Cardiac septum (tissue), 1 donor: ENCODE data around the gene MAPKAPK2. TPM values are rescaled to one million over a fixed set of nuclear protein-coding genes. Genes with fewer than 3 reads are reported as not detected.

ENCODE experiments used
- DNase-seq: peaks from one replicate; pipeline ENCODE4 v3.0.0-alpha.2; 2020; ENCODE audit warnings: low spot score
- intact Hi-C: fragments of 100-400 bp; cut with DNase I; formaldehyde crosslinking; loops from one replicate; pipeline ENCODE4 v1.14.0; 2022
- total RNA-seq: library from RNA; stranded (reverse); fragmentation: NEBNext Ultra II Directional; extraction: Animal tissue kit (Norgen Biotek cat#: 25700); gene quantifications from one replicate; pipeline ENCODE4 v1.2.1, GENCODE V29; 2021
- donor health status: DM: no; HTN: no; CAD: no.

MAPKAPK2 gene
- total RNA-seq, 1 donor from 2014 or later: 242 TPM

DNA sequence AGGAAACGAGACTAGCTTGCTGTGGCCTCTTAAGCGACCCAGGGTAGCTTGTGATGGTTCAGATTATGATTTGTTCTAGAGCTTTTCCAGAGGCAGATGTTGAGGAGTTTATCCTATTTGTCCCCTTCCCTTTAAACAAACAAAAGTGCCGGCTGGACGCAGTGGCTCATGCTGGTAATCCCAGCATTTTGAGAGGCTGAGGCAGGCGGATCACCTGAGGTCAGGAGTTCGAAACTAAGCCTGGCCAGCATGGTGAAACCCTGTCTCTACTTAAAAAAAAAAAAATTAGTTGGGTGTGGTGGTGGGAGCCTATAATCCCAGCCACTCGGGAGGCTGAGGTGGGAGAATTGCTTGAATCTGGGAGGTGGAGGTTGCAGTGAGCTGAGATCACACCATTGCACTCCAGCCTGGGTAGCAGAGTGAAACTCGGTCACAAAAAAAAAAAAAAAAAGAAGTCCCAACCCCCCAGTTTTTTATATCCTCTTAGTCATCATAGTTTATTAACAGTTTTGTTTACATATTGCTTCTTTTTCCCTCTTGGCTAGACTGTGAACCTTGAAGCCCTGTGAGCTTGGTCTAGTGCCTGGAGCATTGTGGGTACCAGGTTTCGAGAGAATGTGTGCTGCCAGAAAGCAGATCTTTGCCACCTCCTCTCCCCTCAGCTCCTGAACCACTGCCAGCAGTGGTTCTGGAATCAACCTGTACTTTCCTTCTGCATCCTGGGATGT, 29.8 kb downstream of the MAPKAPK2 start:
- no peak for DNase-seq
- intact Hi-C loops: no loop called here

DNA sequence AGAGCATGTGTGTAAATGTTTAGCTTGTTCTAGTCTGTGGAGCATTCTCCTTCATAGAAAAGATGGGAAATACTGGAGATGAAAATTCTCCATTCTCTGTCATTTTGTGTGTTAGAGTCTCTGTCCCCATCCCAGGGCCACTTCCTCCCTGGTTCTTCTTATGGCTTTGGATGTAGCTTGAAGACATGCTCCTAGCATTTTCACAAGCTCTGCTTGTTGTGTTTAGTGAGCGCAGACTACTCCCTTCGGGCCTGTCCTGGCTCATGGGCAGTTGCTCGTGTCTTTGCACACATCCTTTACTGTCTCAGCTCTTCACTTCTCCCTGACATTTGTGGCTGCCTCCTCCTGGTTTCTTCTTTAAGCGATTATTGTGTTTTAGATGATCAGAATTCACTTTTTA, 30.4 kb downstream of the MAPKAPK2 start:
- no peak for DNase-seq
- intact Hi-C loops: no loop called here

DNA sequence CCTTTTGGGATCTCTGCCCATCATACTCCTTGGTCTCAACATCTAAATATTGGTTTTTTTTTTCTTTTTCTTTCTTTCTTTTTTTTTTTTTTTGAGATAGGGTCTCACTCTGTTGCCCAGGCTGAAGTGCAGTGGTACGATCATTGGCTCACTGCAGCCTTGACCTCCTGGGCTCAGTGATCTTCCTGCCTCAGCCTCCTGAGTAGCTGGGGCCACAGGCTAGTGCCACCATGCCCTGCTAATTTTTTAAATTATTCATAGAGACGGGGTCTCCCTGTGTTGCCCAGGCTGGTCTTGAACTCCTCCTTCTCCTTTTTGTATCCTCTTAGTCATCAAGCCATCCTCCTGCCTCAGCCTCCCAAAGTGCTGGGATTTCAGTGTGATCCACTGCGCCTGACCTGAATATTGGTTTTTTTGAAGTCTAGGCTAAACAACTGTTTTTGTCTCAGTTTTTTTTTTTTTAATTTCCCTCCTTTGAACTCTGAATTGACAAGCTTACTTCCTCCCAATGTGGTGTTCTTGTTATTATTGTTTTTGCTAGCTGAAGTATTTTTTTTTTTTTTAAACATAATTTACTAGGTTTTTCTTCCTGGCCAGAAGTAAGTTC, 30.9 kb downstream of the MAPKAPK2 start:
- no peak for DNase-seq
- intact Hi-C loops: no loop called here

DNA sequence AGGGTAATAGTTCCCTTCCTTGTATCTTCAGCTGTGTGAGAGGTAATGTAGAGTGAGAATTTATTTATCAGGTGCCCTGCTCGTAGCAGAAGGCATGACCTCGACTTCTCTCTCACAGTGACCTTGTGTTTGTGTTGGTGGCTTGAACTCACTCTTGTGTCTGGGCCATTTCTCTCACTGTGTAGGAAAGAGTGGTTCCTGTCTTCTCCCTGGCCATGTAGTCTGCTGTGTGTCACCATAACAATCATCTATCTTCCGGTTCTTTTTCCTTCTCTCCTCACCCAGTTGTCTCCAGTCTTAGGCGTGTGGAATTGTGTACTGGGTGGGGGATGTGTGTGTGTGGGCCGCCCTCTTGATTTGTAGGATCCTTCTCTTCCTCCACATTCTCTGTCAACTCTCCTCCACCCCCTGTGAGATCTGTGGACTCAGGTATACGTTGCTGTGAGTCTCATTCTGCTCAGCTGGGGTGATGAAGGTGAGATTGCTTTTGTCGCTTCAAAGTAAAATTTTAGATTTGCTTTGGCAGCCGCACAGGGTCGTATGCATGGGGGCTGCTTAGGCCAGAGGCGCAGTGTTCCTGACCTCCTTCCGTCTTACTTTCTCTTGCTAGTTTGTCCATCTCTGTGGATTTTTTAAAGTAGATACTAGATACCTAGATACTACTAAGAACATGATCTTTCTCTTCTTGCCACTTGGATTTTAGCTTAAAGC, 31.6 kb downstream of the MAPKAPK2 start:
- DNase-seq: no peak
- intact Hi-C loops: no loop called here

DNA sequence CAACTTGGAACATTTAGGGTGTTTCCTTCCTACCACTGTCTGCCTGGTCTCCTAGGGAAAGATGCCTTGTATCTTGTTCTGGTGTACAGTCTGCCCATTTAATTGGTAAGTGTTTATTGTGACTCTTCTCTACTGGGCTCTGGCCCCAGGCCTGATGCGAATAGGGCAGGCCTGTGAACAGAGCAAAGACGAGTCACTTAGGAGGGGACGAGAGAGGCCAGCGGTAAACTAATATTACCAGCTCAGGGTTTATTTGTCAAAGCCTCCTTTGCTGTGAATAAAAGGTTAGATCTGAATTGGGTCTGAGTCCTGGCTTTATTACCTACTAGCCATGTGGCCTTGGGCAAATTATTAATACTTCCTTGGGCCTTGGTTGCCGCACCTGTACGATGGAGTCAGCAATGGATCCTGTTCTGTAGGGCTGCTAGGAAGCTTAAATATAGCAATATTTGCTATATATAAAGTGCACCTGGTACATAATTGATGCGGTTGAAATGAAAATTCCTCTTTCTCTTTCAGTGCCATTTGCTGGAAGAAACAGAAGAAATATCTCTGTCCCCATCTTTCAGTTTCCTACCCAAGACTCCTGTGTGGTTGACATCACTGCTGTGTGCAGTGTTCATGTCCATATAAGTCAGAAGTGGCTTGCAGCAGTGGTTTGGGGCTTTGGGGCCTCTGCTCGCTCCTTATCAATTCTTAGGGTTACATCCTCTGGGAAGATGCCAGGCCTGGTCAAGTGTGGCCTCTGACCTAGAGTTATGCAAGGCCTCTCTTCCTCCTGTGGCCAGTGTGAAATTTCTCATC, 32.4 kb downstream of the MAPKAPK2 start:
- DNase-seq: no peak
- intact Hi-C loops: no loop called here

DNA sequence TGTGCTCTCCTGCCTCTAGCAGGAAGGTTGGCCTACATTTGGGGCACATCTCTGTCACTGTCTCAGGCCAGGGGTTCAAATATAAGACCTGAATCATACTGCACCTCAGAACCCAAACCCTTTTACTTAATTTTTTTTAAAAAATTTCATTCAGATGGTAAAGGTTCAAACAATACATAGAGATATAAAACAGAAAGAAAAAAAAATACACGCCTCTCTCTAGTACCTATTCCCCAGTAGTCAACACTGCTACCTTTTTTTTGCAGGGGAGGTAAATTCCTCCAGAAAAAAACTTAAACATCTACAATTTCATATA, 32.9 kb downstream of the MAPKAPK2 start:
- intact Hi-C loops: no loop called here
- no peak for DNase-seq

DNA sequence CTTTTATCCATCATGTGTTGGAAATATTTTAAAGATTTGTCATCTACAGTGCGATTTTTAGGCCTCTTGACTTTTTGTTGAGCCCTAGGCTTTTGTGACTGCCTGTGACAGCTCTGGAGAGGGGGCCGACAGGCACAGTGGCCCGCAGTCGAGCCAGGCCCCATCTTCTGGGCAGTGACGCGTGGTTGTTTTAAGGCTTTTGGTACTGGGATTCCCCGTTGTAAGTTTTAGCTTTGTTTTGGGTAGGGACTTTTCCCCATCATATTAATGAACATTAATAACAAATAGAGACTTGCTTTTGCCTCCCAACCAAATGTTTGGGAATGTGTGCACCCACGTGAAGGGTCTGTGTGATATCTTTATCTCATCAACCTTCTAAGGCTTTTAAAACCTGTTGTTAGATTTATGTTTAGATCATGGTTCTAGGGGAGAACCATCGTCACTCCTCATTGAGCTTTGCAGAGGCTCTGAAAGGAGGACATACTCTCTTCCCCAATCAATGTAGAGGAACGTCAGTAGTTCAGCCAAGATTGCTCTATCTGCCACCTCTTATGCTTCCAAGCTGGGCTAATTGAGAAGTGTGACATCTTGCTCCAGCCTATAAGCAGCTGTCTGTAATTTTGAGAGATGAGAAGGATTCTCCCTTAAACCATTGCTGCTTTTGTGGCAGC, 34.6 kb downstream of the MAPKAPK2 start:
- DNase-seq: no peak
- intact Hi-C loops: no loop called here

DNA sequence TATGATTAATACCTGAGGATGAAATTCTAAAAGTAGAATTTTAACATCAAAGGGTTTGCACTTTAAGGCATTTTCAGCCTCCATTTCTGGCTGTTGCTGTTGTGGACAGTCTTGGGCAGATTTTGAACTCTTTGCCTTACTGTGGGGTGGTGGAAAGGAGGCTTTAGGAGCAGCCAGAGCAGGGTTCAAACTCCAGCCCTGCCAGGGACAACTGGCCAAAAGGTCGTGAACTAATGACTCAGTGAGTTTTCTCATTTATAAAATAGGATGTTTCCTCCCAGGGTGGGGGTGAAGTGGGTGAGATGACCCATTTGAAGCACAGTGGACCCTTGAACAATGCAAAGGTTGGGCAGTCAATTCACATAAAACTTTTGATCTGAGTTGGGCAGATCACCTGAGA, 36.7 kb downstream of the MAPKAPK2 start:
- DNase-seq: no peak
- intact Hi-C loops: no loop called here

DNA sequence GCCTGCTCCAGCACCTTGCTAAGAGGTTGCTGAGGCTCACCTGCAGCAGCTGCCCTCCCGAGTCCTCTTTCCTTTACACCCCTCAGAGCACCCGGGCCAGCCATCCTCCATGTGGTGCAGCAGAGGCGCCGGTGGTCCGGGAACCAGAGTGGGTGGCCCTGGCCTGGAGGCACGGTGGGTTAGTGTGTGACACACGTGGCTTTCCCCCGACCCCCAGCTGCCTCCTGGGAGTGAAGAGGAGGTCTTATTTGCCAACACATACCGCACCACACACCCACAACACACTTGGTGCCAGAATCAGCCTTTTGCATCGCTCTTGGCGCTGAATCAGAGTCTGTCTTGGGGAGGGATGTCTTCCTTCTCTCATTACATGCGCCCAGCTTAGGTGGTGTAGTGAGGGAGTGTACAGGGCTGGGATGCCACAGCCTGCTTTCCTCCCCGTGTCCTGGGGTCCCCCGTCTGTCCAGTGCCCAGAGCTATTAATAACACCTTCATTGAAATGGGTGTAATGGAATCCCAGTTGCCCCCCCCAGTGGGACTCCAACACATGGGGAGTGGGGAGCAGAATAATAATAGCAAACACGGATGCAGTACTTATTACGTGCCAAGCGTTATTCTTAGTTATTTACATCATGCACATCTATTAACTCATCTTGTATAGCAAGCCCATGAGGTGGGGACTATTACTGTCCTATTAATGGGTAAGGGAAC, 38.2 kb downstream of the MAPKAPK2 start:
- intact Hi-C loops: no loop called here

DNA sequence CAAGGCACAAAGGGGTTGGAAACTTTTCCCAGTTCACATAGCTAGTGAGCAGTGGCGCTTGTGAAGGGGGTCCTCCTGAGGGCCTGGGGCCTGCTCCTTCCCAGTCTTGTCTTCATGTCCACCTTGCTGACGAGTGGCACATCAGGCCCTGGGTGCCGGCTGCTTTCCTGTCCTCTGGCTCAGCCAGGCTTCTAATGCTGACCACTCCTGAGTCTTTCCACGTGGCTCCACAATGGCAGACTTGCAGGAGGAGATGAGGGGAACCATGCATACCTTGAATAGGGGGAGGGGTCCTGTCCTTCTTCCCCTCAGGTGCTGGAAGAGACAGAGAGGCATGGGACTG, 38.7 kb downstream of the MAPKAPK2 start:
- intact Hi-C loops: no loop called here
- DNase-seq: no peak

More for the DNA sequence above, 38.2 kb downstream of the MAPKAPK2 start:
- no peak for DNase-seq

DNA sequence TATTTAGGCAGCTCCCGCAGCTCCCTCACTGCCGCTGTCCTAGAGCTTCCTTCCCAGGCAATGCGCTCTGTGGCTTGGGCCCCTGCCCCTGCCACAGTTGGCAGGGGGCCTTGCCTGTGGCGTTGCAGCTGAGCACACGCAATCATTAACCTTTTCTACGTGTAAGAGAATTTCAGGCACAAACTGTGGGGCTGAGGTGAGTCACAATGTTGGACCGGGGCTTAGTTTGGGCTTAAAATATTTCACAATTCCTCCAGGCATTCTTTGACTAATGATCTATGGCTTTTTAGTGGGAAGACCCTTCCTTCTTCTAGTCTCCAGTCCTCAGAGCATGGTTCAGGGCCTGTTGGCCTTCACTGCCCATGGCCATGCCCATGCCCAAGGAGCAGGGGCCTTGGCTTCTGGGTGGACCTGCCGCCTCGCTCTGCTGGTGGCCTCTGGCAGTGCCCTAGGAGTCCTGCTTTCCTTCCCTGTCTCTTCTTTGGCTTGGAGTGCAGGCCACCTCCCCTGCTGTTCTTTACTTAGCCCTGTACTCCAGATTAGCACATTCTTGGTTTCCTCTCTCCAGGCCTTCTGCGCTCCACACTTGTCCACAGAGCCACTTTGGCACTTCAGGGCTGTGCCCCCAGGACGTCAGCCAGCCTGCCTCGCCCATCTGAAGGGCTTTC, 39.2 kb downstream of the MAPKAPK2 start:
- intact Hi-C loops: loop anchor here (1.0 to 2.0 kb wide), 2 partner anchors 35 to 66 kb away; no protein-coding TSS in a partner anchor
- DNase-seq: no peak

DNA sequence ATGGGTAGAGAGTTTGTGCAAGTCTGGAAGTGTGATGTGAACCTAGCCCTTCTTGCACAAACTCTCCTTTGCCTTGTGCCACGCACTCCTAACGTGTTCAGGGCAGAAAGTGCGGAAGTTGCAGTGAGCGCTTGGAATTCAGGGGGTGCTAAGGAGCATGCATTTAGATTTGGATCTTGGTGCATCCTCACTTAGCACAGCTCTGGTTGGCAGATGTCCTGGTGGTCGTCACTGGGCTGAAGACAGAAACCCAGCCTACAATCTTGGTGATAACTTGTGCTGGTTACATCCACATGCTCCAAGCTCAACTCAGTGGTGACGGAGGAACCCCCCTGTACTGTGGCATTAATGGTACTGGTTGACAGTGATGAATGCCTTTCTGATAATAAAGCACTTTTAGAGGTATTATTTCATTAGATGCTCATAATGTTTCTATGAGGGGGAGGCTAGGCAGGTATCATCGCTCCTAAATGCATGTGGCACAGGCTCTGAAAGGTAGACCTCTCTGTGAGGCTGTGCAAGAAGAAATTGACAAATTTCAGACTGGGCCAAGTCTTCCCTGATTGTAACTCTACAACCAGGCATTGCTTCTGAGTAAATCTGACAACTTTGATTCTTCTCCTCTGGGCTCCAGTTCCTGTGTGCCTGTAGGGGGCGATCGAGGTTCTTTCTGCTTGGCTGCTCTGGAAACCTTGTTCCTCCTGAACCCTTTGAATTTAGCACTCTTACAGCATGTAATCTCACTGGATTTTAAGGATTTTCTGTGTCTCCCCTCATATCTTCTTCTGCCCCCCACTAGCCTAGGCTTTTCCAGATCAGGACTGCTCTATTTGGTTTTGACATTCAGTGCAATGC, 40.6 kb downstream of the MAPKAPK2 start:
- intact Hi-C loops: loop anchor here (2.0 to 5.0 kb wide), 3 partner anchors 37 to 93 kb away; no protein-coding TSS in a partner anchor
- no peak for DNase-seq

DNA sequence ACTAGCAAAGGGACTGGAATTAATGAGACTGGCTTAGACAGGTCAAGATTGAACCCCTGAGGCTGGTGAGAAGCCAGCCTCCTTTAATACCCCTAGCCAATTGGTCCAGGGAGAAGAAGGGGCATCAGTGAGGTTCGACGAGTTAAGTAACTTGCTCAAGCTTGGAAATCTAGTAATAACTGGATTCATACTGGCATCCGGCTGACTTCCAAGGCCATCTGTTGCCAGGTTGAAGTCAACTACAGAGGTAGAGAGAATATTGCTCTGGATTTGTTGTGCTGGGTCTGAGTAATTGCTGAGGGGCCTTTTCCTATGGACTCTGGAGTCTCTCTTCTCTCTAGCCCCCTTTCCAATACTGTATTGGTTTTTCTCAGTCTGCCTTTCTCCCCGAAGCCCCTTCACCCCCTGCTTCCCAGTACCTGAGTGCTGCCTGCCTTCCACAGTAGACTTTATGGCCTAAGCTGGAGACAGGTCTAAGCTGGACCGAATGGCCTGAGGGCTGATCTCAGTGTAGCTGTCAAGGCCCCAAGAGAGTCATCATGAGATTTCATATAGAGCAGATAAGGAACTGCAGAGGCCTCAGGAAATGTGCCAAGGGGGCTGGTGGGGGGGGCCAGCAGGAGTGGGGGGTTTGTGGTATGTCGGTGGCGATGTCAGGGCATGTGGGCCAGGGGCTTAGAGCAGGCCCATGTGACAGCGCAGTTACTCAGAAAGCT, 43.4 kb downstream of the MAPKAPK2 start:
- peak; percentile 15 for DNase-seq
- intact Hi-C loops: loop anchor here (5.0 kb wide), 2 partner anchors 79 to 96 kb away; no protein-coding TSS in a partner anchor

DNA sequence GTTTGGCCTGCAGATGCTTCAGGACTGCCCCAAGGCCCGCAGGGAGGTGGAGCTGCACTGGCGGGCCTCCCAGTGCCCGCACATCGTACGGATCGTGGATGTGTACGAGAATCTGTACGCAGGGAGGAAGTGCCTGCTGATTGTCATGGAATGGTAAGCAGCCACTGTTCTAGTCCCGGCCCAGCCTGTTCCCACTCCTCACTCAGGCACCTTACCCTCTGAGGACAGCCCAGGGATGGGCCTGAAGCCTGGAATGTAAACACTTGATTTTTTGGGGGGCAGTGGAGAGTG, 43.9 kb downstream of the MAPKAPK2 start:
- no peak for DNase-seq
- intact Hi-C loops: loop anchor here (5.0 kb wide), 2 partner anchors 79 to 96 kb away; no protein-coding TSS in a partner anchor

DNA sequence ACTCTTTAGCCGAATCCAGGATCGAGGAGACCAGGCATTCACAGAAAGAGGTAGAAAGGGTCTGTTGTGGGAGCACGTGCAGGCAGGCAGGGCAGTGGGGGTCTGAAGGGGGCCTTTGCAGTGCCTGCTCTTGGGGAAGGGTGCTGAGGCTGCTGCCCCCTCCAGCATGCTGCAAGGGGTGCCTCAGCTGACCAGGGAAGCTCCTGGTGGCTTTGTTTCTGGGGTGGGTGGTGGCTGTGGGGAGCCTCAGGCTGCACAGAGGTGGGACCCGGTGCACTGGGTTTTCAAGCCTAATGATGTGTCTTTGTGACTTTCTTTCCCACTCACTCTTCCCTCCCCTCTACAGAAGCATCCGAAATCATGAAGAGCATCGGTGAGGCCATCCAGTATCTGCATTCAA, 44.3 kb downstream of the MAPKAPK2 start:
- DNase-seq: no peak
- intact Hi-C loops: loop anchor here (5.0 kb wide), 2 partner anchors 78 to 97 kb away; no protein-coding TSS in a partner anchor

DNA sequence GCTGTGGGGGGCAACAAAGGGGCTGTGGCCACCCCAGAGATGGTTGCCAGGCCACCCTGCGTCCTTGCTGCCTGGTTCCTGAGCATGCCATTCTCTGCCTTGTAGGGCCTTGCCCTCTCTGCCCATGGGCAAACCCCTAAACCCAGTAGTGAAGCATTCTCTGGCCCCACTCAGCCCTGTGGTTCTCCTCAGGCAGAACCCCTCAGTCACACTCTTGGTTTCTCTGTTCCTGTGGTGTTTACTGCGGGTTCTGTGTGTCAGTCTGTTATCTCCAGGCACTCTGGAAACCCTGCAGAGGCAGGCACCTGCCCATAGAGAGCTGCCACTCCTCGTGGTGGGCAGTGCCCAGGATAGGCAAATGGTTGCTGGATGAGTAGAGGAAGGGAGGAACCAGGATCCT, 44.8 kb downstream of the MAPKAPK2 start:
- no peak for DNase-seq
- intact Hi-C loops: loop anchor here (5.0 kb wide), 2 partner anchors 78 to 97 kb away; no protein-coding TSS in a partner anchor

DNA sequence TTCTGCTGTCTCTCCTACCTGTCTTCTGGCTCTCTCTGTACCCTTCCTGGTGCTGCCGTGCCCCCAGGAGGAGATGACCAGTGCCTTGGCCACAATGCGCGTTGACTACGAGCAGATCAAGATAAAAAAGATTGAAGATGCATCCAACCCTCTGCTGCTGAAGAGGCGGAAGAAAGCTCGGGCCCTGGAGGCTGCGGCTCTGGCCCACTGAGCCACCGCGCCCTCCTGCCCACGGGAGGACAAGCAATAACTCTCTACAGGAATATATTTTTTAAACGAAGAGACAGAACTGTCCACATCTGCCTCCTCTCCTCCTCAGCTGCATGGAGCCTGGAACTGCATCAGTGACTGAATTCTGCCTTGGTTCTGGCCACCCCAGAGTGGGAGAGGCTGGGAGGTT, 47.8 kb downstream of the MAPKAPK2 start:
- no peak for DNase-seq
- intact Hi-C loops: no loop called here
